Measurements from ENCODE around the gene NRROS. TPM values are rescaled to one million over a fixed set of nuclear protein-coding genes. Genes with fewer than 3 reads are reported as not detected.
"Not testable (repeated sequence)": the region's sequence is repeated elsewhere in the genome, so short reads cannot be mapped to it uniquely, and the experiment has no call there.

NRROS gene
- total RNA-seq (1 to 10 TPM; 4.4 to 7.5 (median 5.9) TPM), polyA plus RNA-seq (1 to 10 TPM in 2 of 3 donors, under 1 TPM in 1; 0.60 to 6.5 (median 3.7) TPM)

- 3 to 4% methylated on average over 65 of the region's 65 CpGs for WGBS, 2 donors
Measured at GRCh38 chr3:196639483-196640296, at the start of gene NRROS. NRROS (plus strand) TSS chr3:196639694; CDS start chr3:196654540, 14,846 bp downstream.

GRCh38 chr3:196590279-196590678 is 49.2 kb upstream of the NRROS start:
- Histone ChIP-seq H3K4me1 (no peaks in the 10 kb centered on the region), H3K27ac (no peak overlapping the region), H3K4me3 (no peak overlapping the region), H3K27me3 (peaks cover 0 to 8% (median 0%) of the 10 kb centered on the region in 3 donors), H3K9me3 (no peaks in the 10 kb centered on the region), H3K36me3 (peaks cover 0 to 16% (median 0%) of the 10 kb centered on the region in 4 donors)
- no peak for DNase-seq
- 83 to 93% methylated on average over 5 of the region's 5 CpGs for WGBS, 2 donors
- intact Hi-C loops (cut with DNase I) = no loop called here
- TF ChIP-seq POLR2A (IDR thresholded peaks at IDR 0.05) (no peak), POLR2AphosphoS5 (IDR thresholded peaks at IDR 0.05) (no peak), EP300 (IDR thresholded peaks at IDR 0.05) (no peak)
- TF ChIP-seq, protein P1, sequence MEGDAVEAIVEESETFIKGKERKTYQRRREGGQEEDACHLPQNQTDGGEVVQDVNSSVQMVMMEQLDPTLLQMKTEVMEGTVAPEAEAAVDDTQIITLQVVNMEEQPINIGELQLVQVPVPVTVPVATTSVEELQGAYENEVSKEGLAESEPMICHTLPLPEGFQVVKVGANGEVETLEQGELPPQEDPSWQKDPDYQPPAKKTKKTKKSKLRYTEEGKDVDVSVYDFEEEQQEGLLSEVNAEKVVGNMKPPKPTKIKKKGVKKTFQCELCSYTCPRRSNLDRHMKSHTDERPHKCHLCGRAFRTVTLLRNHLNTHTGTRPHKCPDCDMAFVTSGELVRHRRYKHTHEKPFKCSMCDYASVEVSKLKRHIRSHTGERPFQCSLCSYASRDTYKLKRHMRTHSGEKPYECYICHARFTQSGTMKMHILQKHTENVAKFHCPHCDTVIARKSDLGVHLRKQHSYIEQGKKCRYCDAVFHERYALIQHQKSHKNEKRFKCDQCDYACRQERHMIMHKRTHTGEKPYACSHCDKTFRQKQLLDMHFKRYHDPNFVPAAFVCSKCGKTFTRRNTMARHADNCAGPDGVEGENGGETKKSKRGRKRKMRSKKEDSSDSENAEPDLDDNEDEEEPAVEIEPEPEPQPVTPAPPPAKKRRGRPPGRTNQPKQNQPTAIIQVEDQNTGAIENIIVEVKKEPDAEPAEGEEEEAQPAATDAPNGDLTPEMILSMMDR (IDR thresholded peaks at IDR 0.05) = no peak

More at GRCh38 chr3:196639483-196640296, at the start of gene NRROS:
- DNase-seq = peak; percentile 83
- Histone ChIP-seq H3K36me3 (no peaks in the 10 kb centered on the region), H3K9me3 (no peaks in the 10 kb centered on the region), H3K4me3 (peak within 1 kb of the TSS; percentile 17 to 63 (median 52)), H3K27ac (peak within 1 kb of the TSS; percentile 63 to 85 (median 71)), H3K27me3 (peaks cover 2 to 9% (median 4%) of the 10 kb centered on the region in 3 donors), H3K4me1 (peaks cover 0 to 13% (median 11%) of the 10 kb centered on the region in 4 donors)
- TF ChIP-seq POLR2AphosphoS5 (IDR thresholded peaks at IDR 0.05) = peak in 3 of 4 donors; percentile 51 to 55 (median 52)
- TF ChIP-seq POLR2A (IDR thresholded peaks at IDR 0.05) = no peak
- TF ChIP-seq, protein P1 (IDR thresholded peaks at IDR 0.05) = no peak
- intact Hi-C loops (cut with DNase I) = no loop called here

DNA sequence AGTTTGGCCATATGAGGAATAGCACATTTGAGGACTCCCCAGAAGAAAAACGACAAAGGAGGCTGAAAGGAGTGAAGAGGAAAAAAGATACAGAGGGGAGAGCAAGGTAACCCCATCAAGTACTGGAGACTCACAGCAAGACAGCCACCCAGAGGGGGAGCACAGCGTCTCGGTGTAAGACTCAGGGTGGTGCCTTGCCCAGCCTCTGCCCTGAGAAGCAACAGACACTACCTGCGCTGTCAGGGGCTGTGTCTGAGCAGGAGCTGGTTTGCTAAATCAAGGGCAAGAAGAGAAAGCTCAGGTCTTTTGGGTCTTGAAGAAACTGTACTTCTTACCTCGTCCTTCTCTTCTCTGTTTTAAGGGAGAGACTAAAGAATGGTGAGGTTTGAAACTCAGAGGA is 43.1 kb upstream of the NRROS start:
- Histone ChIP-seq H3K4me3 (no peak overlapping the region), H3K27me3 (peaks cover 0 to 16% (median 0%) of the 10 kb centered on the region in 3 donors), H3K36me3 (no peaks in the 10 kb centered on the region), H3K27ac (peak overlapping the region in 1 of 4 donors; percentile 2), H3K9me3 (no peaks in the 10 kb centered on the region), H3K4me1 (peaks cover 0 to 6% (median 2%) of the 10 kb centered on the region in 4 donors)
- no peak for DNase-seq
- TF ChIP-seq POLR2A (IDR thresholded peaks at IDR 0.05) = no peak
- TF ChIP-seq EP300 (IDR thresholded peaks at IDR 0.05) = no peak
- TF ChIP-seq, protein P1 (IDR thresholded peaks at IDR 0.05) = no peak
- TF ChIP-seq POLR2AphosphoS5 (IDR thresholded peaks at IDR 0.05) = no peak
- intact Hi-C loops (cut with DNase I) = no loop called here
- 38 to 56% methylated on average over 5 of the region's 5 CpGs for WGBS, 2 donors

GRCh38 chr3:196597971-196598733 is 41.3 kb upstream of the NRROS start:
- H3K36me3 ChIP-seq; H3K9me3 ChIP-seq; intact Hi-C loops (cut with DNase I); H3K4me1 ChIP-seq; DNase-seq; H3K27ac ChIP-seq: not testable (repeated sequence)
- 36 to 72% methylated on average over 25 of the region's 25 CpGs for WGBS, 2 donors
- H3K27me3 ChIP-seq = peaks cover 0 to 16% (median 0%) of the 10 kb centered on the region in 3 donors
- H3K4me3 ChIP-seq = peak overlapping the region in 3 of 4 donors; percentile 23 to 35 (median 31)

- intact Hi-C loops (cut with DNase I) = no loop called here
- 71 to 82% methylated on average over 5 of the region's 5 CpGs for WGBS, 2 donors
- no peak overlapping the region for H3K4me3 ChIP-seq
- TF ChIP-seq POLR2A (IDR thresholded peaks at IDR 0.05) (no peak), POLR2AphosphoS5 (IDR thresholded peaks at IDR 0.05) (no peak), EP300 (IDR thresholded peaks at IDR 0.05) (no peak)
- TF ChIP-seq, protein P1 (IDR thresholded peaks at IDR 0.05) = no peak
- no peaks in the 10 kb centered on the region for H3K36me3 ChIP-seq
- no peak for DNase-seq
- H3K27me3 ChIP-seq = peaks cover 0 to 13% (median 0%) of the 10 kb centered on the region in 3 donors
- H3K4me1 ChIP-seq = peaks cover 0 to 6% (median 2%) of the 10 kb centered on the region in 4 donors
- no peaks in the 10 kb centered on the region for H3K9me3 ChIP-seq
- H3K27ac ChIP-seq = no peak overlapping the region
Measured at GRCh38 chr3:196599734-196600128, 39.8 kb upstream of the NRROS start.
